IMR-90 (cell line): ENCODE results near the gene SHROOM3. TPM values are rescaled to one million over a fixed set of nuclear protein-coding genes. Genes with fewer than 3 reads are reported as not detected.

ENCODE experiments used
- ATAC-seq: fragments of 200-7000 bp; cut with Tn5 transposase; 2 replicates; pipeline ENCODE4 v1.9.1; 2020; ENCODE audit warnings: low read depth, mild to moderate bottlenecking, moderate library complexity
- BruUV-seq: library from RNA; stranded (reverse); fragments of 400-500 nt; replicated peaks from 2 replicates; lab custom pipeline; 2021; lab: Mats Ljungman, UMichigan
- CTCF ChIA-PET: fragments of 300-600 bp; formaldehyde crosslinking; extraction: SDS; loops from one replicate; lab custom pipeline; 2021; ENCODE audit warnings: antibody characterized with exemption; lab: Yijun Ruan, JAX
- POLR2A ChIA-PET: fragments of 300-600 bp; sonication (Branson Sonifier 250); formaldehyde crosslinking; loops from one replicate; lab custom pipeline; 2022; ENCODE audit warnings: antibody characterized with exemption; ENCODE audit not compliant: unreplicated experiment; lab: Charles Lee
- DNase-seq: peaks from one replicate; pipeline ENCODE4 v3.0.0; 2013
- H2AFZ ChIP-seq: replicated peaks from 2 replicates; pipeline ENCODE3; 2013; ENCODE audit warnings: low read length, mild to moderate bottlenecking; ENCODE audit not compliant: poor library complexity
- H2AK5ac ChIP-seq: 2 replicates; pipeline ENCODE4 v1.6.1; 2013; ENCODE audit warnings: low read depth, low read length, inconsistent platforms
- H2AK9ac ChIP-seq: replicated peaks from 2 replicates; pipeline ENCODE3; 2013; ENCODE audit warnings: mild to moderate bottlenecking, low read depth, low read length, moderate library complexity; ENCODE audit not compliant: poor library complexity
- H2BK120ac ChIP-seq: 2 replicates; pipeline ENCODE4 v1.6.1; 2013; ENCODE audit warnings: low read depth, low read length, inconsistent platforms
- H2BK15ac ChIP-seq: 3 replicates; pipeline ENCODE4 v1.6.1; 2013; ENCODE audit warnings: low read depth, low read length, inconsistent platforms
- H2BK20ac ChIP-seq: 2 replicates; pipeline ENCODE4 v1.6.1; 2013; ENCODE audit warnings: low read depth, mild to moderate bottlenecking, inconsistent platforms, low read length, moderate library complexity
- H2BK5ac ChIP-seq: 2 replicates; pipeline ENCODE4 v1.6.1; 2013; ENCODE audit warnings: mild to moderate bottlenecking, low read depth, low read length, inconsistent platforms; ENCODE audit not compliant: poor library complexity, severe bottlenecking
- H3K14ac ChIP-seq: replicated peaks from 2 replicates; pipeline ENCODE4 v1.6.1; 2013; ENCODE audit warnings: low read depth, low read length, inconsistent platforms
- H3K18ac ChIP-seq: 2 replicates; pipeline ENCODE4 v1.6.1; 2013; ENCODE audit warnings: low read depth, low read length, control low read depth
- H3K23ac ChIP-seq: 2 replicates; pipeline ENCODE4 v1.6.1; 2013; ENCODE audit warnings: low read depth, low read length, inconsistent platforms
- H3K27ac ChIP-seq: 2 replicates; pipeline ENCODE4 v1.5.1; 2013; ENCODE audit warnings: mild to moderate bottlenecking, control low read depth, low read length; ENCODE audit not compliant: insufficient read depth
- H3K27me3 ChIP-seq: 2 replicates; pipeline ENCODE4 v1.6.1; 2013; ENCODE audit warnings: low read length; ENCODE audit not compliant: control insufficient read depth, insufficient read depth
- H3K36me3 ChIP-seq: 2 replicates; pipeline ENCODE4 v1.6.1; 2013; ENCODE audit warnings: low read length, mixed read lengths; ENCODE audit not compliant: control insufficient read depth, insufficient read depth
- H3K4ac ChIP-seq: 2 replicates; pipeline ENCODE4 v1.6.1; 2013; ENCODE audit warnings: low read depth, low read length, inconsistent platforms
- H3K4me1 ChIP-seq: 2 replicates; pipeline ENCODE4 v1.6.1; 2013; ENCODE audit warnings: low read length, mixed read lengths; ENCODE audit not compliant: control insufficient read depth, insufficient read depth
- H3K4me2 ChIP-seq: 2 replicates; pipeline ENCODE4 v1.6.1; 2013; ENCODE audit warnings: low read depth, mild to moderate bottlenecking, control low read depth, low read length, moderate library complexity
- H3K4me3 ChIP-seq: 2 replicates; pipeline ENCODE4 v1.5.1; 2013; ENCODE audit warnings: low read depth, mild to moderate bottlenecking, control low read depth, low read length, moderate library complexity; ENCODE audit not compliant: insufficient read depth
- H3K56ac ChIP-seq: 2 replicates; pipeline ENCODE4 v1.6.1; 2013; ENCODE audit warnings: low read length, inconsistent platforms; ENCODE audit not compliant: insufficient read depth; ENCODE audit errors: extremely low read depth
- H3K79me1 ChIP-seq, 2 experiments: 2 replicates each; pipeline ENCODE4 v1.6.1; 2013; ENCODE audit warnings: low read length in 2 of 2, inconsistent platforms in 1 of 2, low read depth in 1 of 2
- H3K9ac ChIP-seq: 2 replicates; pipeline ENCODE4 v1.6.1; 2013; ENCODE audit warnings: low read depth, low read length, control low read depth
- H3K9me1 ChIP-seq: 2 replicates; pipeline ENCODE4 v1.6.1; 2013; ENCODE audit warnings: low read length, inconsistent platforms; ENCODE audit not compliant: insufficient read depth
- H3K9me3 ChIP-seq: 2 replicates; pipeline ENCODE4 v1.6.1; 2013; ENCODE audit warnings: low read length; ENCODE audit not compliant: control insufficient read depth, insufficient read depth
- H4K20me1 ChIP-seq: 2 replicates; pipeline ENCODE4 v1.6.1; 2013; ENCODE audit warnings: low read length, inconsistent platforms; ENCODE audit not compliant: insufficient read depth
- H4K5ac ChIP-seq: 2 replicates; pipeline ENCODE4 v1.6.1; 2013; ENCODE audit warnings: mild to moderate bottlenecking, low read depth, low read length, control low read depth
- H4K8ac ChIP-seq, 2 experiments: 2 replicates each; pipeline ENCODE4 v1.6.1; 2013; ENCODE audit warnings: low read depth in 2 of 2, low read length in 2 of 2, control low read depth in 1 of 2, inconsistent platforms in 1 of 2
- H4K91ac ChIP-seq: 2 replicates; pipeline ENCODE4 v1.6.1; 2013; ENCODE audit warnings: low read depth, low read length, inconsistent platforms; ENCODE audit not compliant: insufficient read depth
- CHD1 ChIP-seq: IDR thresholded peaks from 2 replicates; pipeline ENCODE4 v1.6.1; 2012; ENCODE audit warnings: low read depth, low read length, improper control_type of control experiment
- ELK1 ChIP-seq: fragments of 150-350 bp; IDR thresholded peaks from 2 replicates; pipeline ENCODE4 v1.6.1; 2016; ENCODE audit warnings: low read depth, mild to moderate bottlenecking, low read length, moderate library complexity, borderline replicate concordance
- FOS ChIP-seq: fragments of 150-350 bp; IDR thresholded peaks from 2 replicates; pipeline ENCODE4 v1.6.1; 2016; ENCODE audit warnings: low read depth, low read length
- POLR2A ChIP-seq: IDR thresholded peaks from 2 replicates; pipeline ENCODE4 v1.6.1; 2012; ENCODE audit warnings: mild to moderate bottlenecking, low read depth, low read length
- RCOR1 ChIP-seq: IDR thresholded peaks from 2 replicates; pipeline ENCODE4 v1.6.1; 2012; ENCODE audit warnings: mild to moderate bottlenecking, low read length, improper control_type of control experiment; ENCODE audit not compliant: insufficient replicate concordance
- RFX5 ChIP-seq: IDR thresholded peaks from 2 replicates; pipeline ENCODE4 v1.8.0; 2012; ENCODE audit warnings: low read depth, mild to moderate bottlenecking, low read length, moderate library complexity
- WGBS, 2 experiments: methylation state at CpG; one replicate each; pipeline versions ENCODE4 v1.1.5 to v1.1.7; 2013; ENCODE audit warnings: missing lambda C conversion rate in 2 of 2; ENCODE audit not compliant: insufficient read length in 1 of 2; ENCODE audit errors: extremely low coverage in 2 of 2; 5-methylcytosine and 5-hydroxymethylcytosine counted together
- dilution Hi-C: fragments of 300-500 bp; cut with HindIII; formaldehyde crosslinking; loops from one replicate; pipeline ENCODE4 v1.14.3; 2018; ENCODE audit warnings: low sequenced_read_pairs; ENCODE audit not compliant: unreplicated experiment
- in situ Hi-C: fragments of 300-500 bp; cut with MboI; formaldehyde crosslinking; loops from 3 replicates; pipeline ENCODE4 v1.14.3; 2019; ENCODE audit warnings: low sequenced_read_pairs, inconsistent platforms, mixed read lengths
- intact Hi-C: fragments of 100-400 bp; cut with micrococcal nuclease; formaldehyde crosslinking; loops from 2 replicates; pipeline ENCODE4 v1.10.0; 2022
- polyA plus RNA-seq, 3 experiments: library from polyadenylated mRNA; depleted of rRNA; stranded (reverse); fragments of >200 nt; gene quantifications; 2 replicates each; pipeline ENCODE4 v1.2.3, GENCODE V29; 2012; ENCODE audit warnings: low replicate concordance in 1 of 3
- total RNA-seq: library from RNA; depleted of rRNA; stranded (reverse); fragments of >200 nt; gene quantifications from 2 replicates; pipeline ENCODE4 v1.2.3, GENCODE V29; 2012

Gene SHROOM3
- total and polyA plus RNA-seq, 2 of the 4 experiments (the other 2 are of a cell fraction): 10.8 to 19.5 TPM

GRCh38 chr4:76591992-76592391, 157.0 kb downstream of the SHROOM3 start:
- H3K36me3 ChIP-seq: no peaks in the 10 kb centered on the region
- WGBS, 2 experiments: 100% methylated on average over 1 of the region's 3 CpGs; no CpG with 5 or more reads in 1 of the 2 experiments
- no peak overlapping the region for H4K8ac ChIP-seq
- peak overlapping the region; percentile 43; the same call in 1 of the 2 replicates for H3K4ac ChIP-seq
- no peak overlapping the region for H4K5ac ChIP-seq
- H2AK5ac ChIP-seq: peak overlapping the region; percentile 44; the same call in 1 of the 2 replicates
- DNase-seq (no peak), ATAC-seq (no peak)
- H3K56ac ChIP-seq: no peak overlapping the region
- no peaks in the 10 kb centered on the region for H4K20me1 ChIP-seq
- BruUV-seq: no TSS peak
- H2BK5ac ChIP-seq: no peak overlapping the region
- CTCF ChIA-PET: interaction anchor here (0.6 kb wide), 1 partner anchor 15 kb away, joined by 3 read pairs; no protein-coding TSS in a partner anchor
- dilution Hi-C loops (no loop called here), in situ Hi-C loops (no loop called here), intact Hi-C loops (no loop called here)
- no peak overlapping the region for H3K23ac ChIP-seq
- POLR2A ChIA-PET: no interaction called here
- no peak overlapping the region for H3K4me2 ChIP-seq
- no peak overlapping the region for H3K4me3 ChIP-seq
- peaks cover 0 to 5% of the 10 kb centered on the region in 2 experiments; a peak in 1 of 4 replicates for H3K79me1 ChIP-seq
- no peak overlapping the region; the same call in 2 of the 3 replicates for H2BK15ac ChIP-seq
- peaks cover 5% of the 10 kb centered on the region; the same call in 1 of the 2 replicates for H3K9me1 ChIP-seq
- no peak overlapping the region for H3K9ac ChIP-seq
- no peak overlapping the region for H2BK20ac ChIP-seq
- no peak overlapping the region for H3K18ac ChIP-seq
- TF ChIP-seq FOS: no peak
- no peak for TF ChIP-seq CHD1
- TF ChIP-seq RCOR1: no peak
- TF ChIP-seq ELK1: no peak
- no peak for TF ChIP-seq POLR2A
- TF ChIP-seq RFX5: no peak
- no peak overlapping the region for H3K14ac ChIP-seq
- H2AFZ ChIP-seq: no peak overlapping the region
- no peaks in the 10 kb centered on the region for H3K27me3 ChIP-seq
- no peaks in the 10 kb centered on the region for H3K9me3 ChIP-seq
- no peak overlapping the region for H4K91ac ChIP-seq
- H2AK9ac ChIP-seq: no peak overlapping the region
- 0 out of 2 replicates have a peak overlapping the region, but pooled peaks have one; percentile 37 for H2BK120ac ChIP-seq
- no peak overlapping the region for H3K27ac ChIP-seq
- H3K4me1 ChIP-seq: peaks cover 11% of the 10 kb centered on the region
